ENCODE results near the gene RIPPLY1. TPM values are rescaled to one million over a fixed set of nuclear protein-coding genes. Genes with fewer than 3 reads are reported as not detected.

RIPPLY1 gene
- total and polyA plus RNA-seq, 8 donors = 0.28 to 0.40 (median 0.36) TPM; not detected in 2

- no peaks in the 10 kb centered on the region for H3K27me3 ChIP-seq
- intact Hi-C loops (cut with DNase I) = no loop called here
- H3K27ac ChIP-seq = no peak overlapping the region
- no peak for TF ChIP-seq CTCF (IDR thresholded peaks at IDR 0.05)
- no peaks in the 10 kb centered on the region for H3K4me1 ChIP-seq
- no peaks in the 10 kb centered on the region for H3K36me3 ChIP-seq
- ATAC-seq (no peak), DNase-seq (no peak)
- H3K9me3 ChIP-seq = no peaks in the 10 kb centered on the region
- no peak overlapping the region for H3K4me3 ChIP-seq
These were observed 851 bp upstream of the RIPPLY1 start for GRCh38 chrX:106903856-106904528.

GRCh38 chrX:106902684-106903083, 457 bp downstream of the RIPPLY1 start:
- intact Hi-C loops (cut with DNase I) = no loop called here
- Histone ChIP-seq H3K4me3 (no peak overlapping the region), H3K27ac (no peak overlapping the region), H3K9me3 (no peaks in the 10 kb centered on the region), H3K27me3 (no peaks in the 10 kb centered on the region), H3K36me3 (no peaks in the 10 kb centered on the region), H3K4me1 (no peaks in the 10 kb centered on the region)
- no peak for DNase-seq
- no peak for TF ChIP-seq CTCF (IDR thresholded peaks at IDR 0.05)
- no peak for ATAC-seq

- H3K4me1 ChIP-seq = no peaks in the 10 kb centered on the region
- H3K36me3 ChIP-seq = no peaks in the 10 kb centered on the region
- no peaks in the 10 kb centered on the region for H3K9me3 ChIP-seq
- H3K27me3 ChIP-seq = no peaks in the 10 kb centered on the region
- no peak for DNase-seq
- no peak overlapping the region for H3K4me3 ChIP-seq
- no peak for ATAC-seq
- intact Hi-C loops (cut with DNase I) = no loop called here
- H3K27ac ChIP-seq = no peak overlapping the region
- TF ChIP-seq CTCF (IDR thresholded peaks at IDR 0.05) = no peak
These were observed 1.3 kb downstream of the RIPPLY1 start for GRCh38 chrX:106901781-106902219.

- no peak for TF ChIP-seq CTCF (IDR thresholded peaks at IDR 0.05)
- intact Hi-C loops (cut with DNase I) = no loop called here
- ATAC-seq (no peak), DNase-seq (no peak)
- H3K9me3 ChIP-seq = no peaks in the 10 kb centered on the region
- no peaks in the 10 kb centered on the region for H3K4me1 ChIP-seq
- no peak overlapping the region for H3K4me3 ChIP-seq
- no peak overlapping the region for H3K27ac ChIP-seq
- H3K36me3 ChIP-seq = no peaks in the 10 kb centered on the region
- H3K27me3 ChIP-seq = no peaks in the 10 kb centered on the region
These were observed 1.8 kb downstream of the RIPPLY1 start for GRCh38 chrX:106901341-106901740.

GRCh38 chrX:106899841-106900240, 3.3 kb downstream of the RIPPLY1 start:
- H3K4me3 ChIP-seq = no peak overlapping the region
- DNase-seq (no peak), ATAC-seq (no peak)
- no peaks in the 10 kb centered on the region for H3K36me3 ChIP-seq
- intact Hi-C loops (cut with DNase I) = loop anchor here in 1 of 2 donors (10.0 kb wide), 1 partner anchor 55 kb away; no protein-coding TSS in a partner anchor
- TF ChIP-seq CTCF (IDR thresholded peaks at IDR 0.05) = no peak
- no peaks in the 10 kb centered on the region for H3K4me1 ChIP-seq
- no peaks in the 10 kb centered on the region for H3K9me3 ChIP-seq
- no peaks in the 10 kb centered on the region for H3K27me3 ChIP-seq
- H3K27ac ChIP-seq = no peak overlapping the region
